ENCODE measurements around the gene ZBTB40.

- TF ChIP-seq POLR2A (IDR thresholded peaks at IDR 0.05) (no peak), CTCF (IDR thresholded peaks at IDR 0.05) (no peak)
These were observed 104.9 kb downstream of the ZBTB40 start for GRCh38 chr1:22556391-22557104.

Data from Peyer's patch (tissue), 4 donors.